DND-41 (cell line): ENCODE measurements around the gene SMG7.

Experiments
- EZH2 ChIP-seq: IDR thresholded peaks from 3 replicates; pipeline ENCODE4 v1.6.1; 2012; ENCODE audit warnings: borderline replicate concordance, low read depth, mild to moderate bottlenecking, moderate library complexity, low read length, inconsistent platforms; ENCODE audit not compliant: severe bottlenecking
- TF ChIP-seq, protein P1 (sequence below): IDR thresholded peaks from 2 replicates; pipeline ENCODE4 v1.5.1; 2012; ENCODE audit warnings: borderline replicate concordance, low read length, moderate library complexity, mild to moderate bottlenecking; ENCODE audit not compliant: poor library complexity, severe bottlenecking; ENCODE audit errors: extremely low read depth

- TF ChIP-seq, protein P1, sequence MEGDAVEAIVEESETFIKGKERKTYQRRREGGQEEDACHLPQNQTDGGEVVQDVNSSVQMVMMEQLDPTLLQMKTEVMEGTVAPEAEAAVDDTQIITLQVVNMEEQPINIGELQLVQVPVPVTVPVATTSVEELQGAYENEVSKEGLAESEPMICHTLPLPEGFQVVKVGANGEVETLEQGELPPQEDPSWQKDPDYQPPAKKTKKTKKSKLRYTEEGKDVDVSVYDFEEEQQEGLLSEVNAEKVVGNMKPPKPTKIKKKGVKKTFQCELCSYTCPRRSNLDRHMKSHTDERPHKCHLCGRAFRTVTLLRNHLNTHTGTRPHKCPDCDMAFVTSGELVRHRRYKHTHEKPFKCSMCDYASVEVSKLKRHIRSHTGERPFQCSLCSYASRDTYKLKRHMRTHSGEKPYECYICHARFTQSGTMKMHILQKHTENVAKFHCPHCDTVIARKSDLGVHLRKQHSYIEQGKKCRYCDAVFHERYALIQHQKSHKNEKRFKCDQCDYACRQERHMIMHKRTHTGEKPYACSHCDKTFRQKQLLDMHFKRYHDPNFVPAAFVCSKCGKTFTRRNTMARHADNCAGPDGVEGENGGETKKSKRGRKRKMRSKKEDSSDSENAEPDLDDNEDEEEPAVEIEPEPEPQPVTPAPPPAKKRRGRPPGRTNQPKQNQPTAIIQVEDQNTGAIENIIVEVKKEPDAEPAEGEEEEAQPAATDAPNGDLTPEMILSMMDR: no peak
- no peak for TF ChIP-seq EZH2
Observed at GRCh38 chr1:183517401-183517800, 45.1 kb downstream of the SMG7 start.
